CD8-positive, alpha-beta memory T cell (primary cell): ENCODE measurements around the gene PAEP. TPM values are rescaled to one million over a fixed set of nuclear protein-coding genes. Genes with fewer than 3 reads are reported as not detected.

Source experiments
- CTCF ChIA-PET: fragments of 350-600 bp; sonication (Branson Sonifier 250); formaldehyde crosslinking; loops from one replicate; lab custom pipeline; 2021; ENCODE audit warnings: antibody characterized with exemption; lab: Charles Lee
- POLR2A ChIA-PET: fragments of 350-600 bp; sonication (Branson Sonifier 250); formaldehyde crosslinking; loops from one replicate; lab custom pipeline; 2021; ENCODE audit warnings: antibody characterized with exemption; lab: Charles Lee
- DNase-seq, 5 donors: peaks; one replicate each; pipeline versions ENCODE4 v3.0.0 to v3.0.0-alpha.2; 2020 to 2022; ENCODE audit warnings: mixed read lengths in 1 of 5
- H3K27ac ChIP-seq: one replicate; pipeline ENCODE4 v1.7.0; 2013; ENCODE audit warnings: low read depth, mild to moderate bottlenecking, low read length, moderate library complexity
- H3K27me3 ChIP-seq: 2 replicates; pipeline ENCODE4 v1.7.0; 2013; ENCODE audit warnings: low read length, mild to moderate bottlenecking; ENCODE audit not compliant: insufficient read depth, poor library complexity, severe bottlenecking
- H3K36me3 ChIP-seq: 2 replicates; pipeline ENCODE4 v1.7.0; 2013; ENCODE audit warnings: mild to moderate bottlenecking, low read length, moderate library complexity; ENCODE audit not compliant: insufficient read depth
- H3K4me1 ChIP-seq: 2 replicates; pipeline ENCODE4 v1.7.0; 2013; ENCODE audit warnings: mild to moderate bottlenecking, low read length, moderate library complexity; ENCODE audit not compliant: insufficient read depth
- H3K4me3 ChIP-seq: 2 replicates; pipeline ENCODE4 v1.7.0; 2013; ENCODE audit warnings: mild to moderate bottlenecking, low read length
- H3K9me3 ChIP-seq: 2 replicates; pipeline ENCODE4 v1.7.0; 2013; ENCODE audit warnings: mild to moderate bottlenecking, low read length
- H3K27ac Mint-ChIP-seq, 8 donors: one replicate each; pipeline ENCODE4 v1.8.0; 2020 to 2021; ENCODE audit warnings: mixed read lengths in 8 of 8, mild to moderate bottlenecking in 6 of 8, inconsistent platforms in 3 of 8, moderate library complexity in 3 of 8
- H3K27me3 Mint-ChIP-seq, 2 donors: one replicate each; pipeline ENCODE4 v1.8.0; 2020 to 2021; ENCODE audit warnings: mixed read lengths in 2 of 2, mild to moderate bottlenecking in 1 of 2, moderate library complexity in 1 of 2
- H3K36me3 Mint-ChIP-seq, 3 donors: one replicate each; pipeline ENCODE4 v1.8.0; 2020 to 2021; ENCODE audit warnings: mixed read lengths in 3 of 3, inconsistent platforms in 1 of 3, mild to moderate bottlenecking in 1 of 3
- H3K4me1 Mint-ChIP-seq, 3 donors: one replicate each; pipeline ENCODE4 v1.8.0; 2020 to 2021; ENCODE audit warnings: mixed read lengths in 3 of 3, inconsistent platforms in 1 of 3, mild to moderate bottlenecking in 1 of 3
- H3K4me3 Mint-ChIP-seq, 7 donors: one replicate each; pipeline ENCODE4 v1.8.0; 2020 to 2021; ENCODE audit warnings: mixed read lengths in 7 of 7, mild to moderate bottlenecking in 6 of 7, moderate library complexity in 4 of 7, inconsistent platforms in 2 of 7
- H3K9me3 Mint-ChIP-seq, 5 donors: one replicate each; pipeline ENCODE4 v1.8.0; 2020 to 2022; ENCODE audit warnings: mixed read lengths in 5 of 5, mild to moderate bottlenecking in 3 of 5, moderate library complexity in 2 of 5, inconsistent platforms in 1 of 5
- polyA plus RNA-seq: library from polyadenylated mRNA; unstranded; fragments of 300-500 nt; fragmentation: Illumina TruSeq; gene quantifications from one replicate; pipeline ENCODE4 v1.2.3, GENCODE V29; 2021
- total RNA-seq, 2 experiments: library from RNA; stranded (reverse); gene quantifications; one replicate each; pipeline ENCODE4 v1.2.3, GENCODE V29; 2021

PAEP gene
- total and polyA plus RNA-seq, 3 experiments from 2014 or later, result not detected

DNA sequence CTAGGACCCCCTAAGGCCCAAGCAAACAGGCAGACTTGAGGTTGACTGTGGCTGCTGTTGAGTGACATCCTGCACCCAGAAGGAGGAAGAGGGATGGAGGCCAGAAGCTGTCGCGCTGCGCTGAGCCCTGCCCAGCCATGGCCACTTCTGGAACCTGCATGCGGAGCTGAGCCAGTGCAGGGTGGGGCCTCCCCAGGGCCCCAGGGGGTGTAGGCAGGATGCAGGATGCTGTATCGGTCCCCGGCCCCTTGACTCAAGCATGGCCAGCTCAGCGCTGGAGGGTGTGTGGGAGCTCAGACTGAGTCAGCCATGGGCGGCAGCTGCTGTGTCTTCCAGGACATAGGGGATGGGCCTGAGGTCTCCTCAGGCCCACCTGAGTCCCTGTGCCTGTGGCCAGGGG, 50.9 kb downstream of the PAEP start:
- Histone ChIP-seq H3K4me3 (no peak overlapping the region), H3K27ac (no peak overlapping the region), H3K4me1 (no peaks in the 10 kb centered on the region), H3K27me3 (no peaks in the 10 kb centered on the region), H3K36me3 (no peaks in the 10 kb centered on the region), H3K9me3 (no peaks in the 10 kb centered on the region)
- Mint-ChIP-seq H3K9me3 (peaks cover 0 to 2% (median 0%) of the 10 kb centered on the region in 5 donors), H3K4me3 (no peak overlapping the region), H3K36me3 (no peaks in the 10 kb centered on the region), H3K4me1 (no peaks in the 10 kb centered on the region), H3K27me3 (peaks cover 7 to 18% of the 10 kb centered on the region in 2 donors), H3K27ac (no peak overlapping the region)
- no peak for DNase-seq
- ChIA-PET POLR2A (no interaction called here), CTCF (interaction anchor here (1.2 kb wide), 1 partner anchor 15 kb away, joined by 3 read pairs; no protein-coding TSS in a partner anchor)

DNA sequence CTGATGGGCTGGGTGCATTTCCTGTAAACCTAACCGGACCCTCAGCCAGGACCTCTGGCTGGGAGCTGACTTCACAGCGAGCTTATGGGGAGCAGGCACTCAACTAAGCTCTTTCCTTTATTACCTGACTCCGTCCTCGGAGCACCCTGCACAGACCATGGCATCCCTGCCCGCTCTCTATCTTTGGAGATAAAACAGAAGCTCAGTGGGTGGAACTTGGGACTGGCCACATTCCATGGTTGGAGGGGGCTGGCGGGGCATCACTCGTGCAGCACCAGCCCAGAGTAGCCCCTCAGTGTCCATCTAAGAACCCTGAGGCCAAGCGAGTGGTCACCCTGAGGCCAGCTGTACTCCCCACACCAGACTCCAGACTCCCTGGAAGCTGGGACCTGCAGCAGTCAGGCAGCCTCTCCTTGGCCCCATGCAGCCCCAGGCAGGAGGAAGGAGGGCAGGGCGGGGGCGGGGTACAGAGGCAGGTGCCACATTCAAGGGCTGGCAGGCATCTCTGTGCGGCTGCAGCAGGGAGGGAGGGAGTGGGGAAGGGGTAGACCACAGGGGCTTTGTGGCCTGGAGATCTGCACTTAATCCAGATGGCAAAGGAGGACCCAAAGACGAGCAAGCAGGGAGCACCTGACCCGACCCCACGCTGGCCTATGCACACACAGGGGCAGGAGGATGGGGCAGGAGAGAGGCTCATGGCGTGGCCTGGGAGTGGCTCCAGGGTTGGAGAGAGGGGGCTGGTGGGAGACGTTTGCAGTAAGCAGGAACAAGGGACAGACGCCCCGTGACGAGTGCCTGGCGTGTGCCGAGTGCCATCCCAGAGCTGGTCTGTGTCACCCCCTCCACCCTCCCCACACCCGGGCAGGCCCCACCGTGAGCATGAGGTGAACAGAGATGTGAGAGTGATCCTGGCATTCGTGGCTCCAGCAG, 51.7 kb downstream of the PAEP start:
- H3K9me3 Mint-ChIP-seq, result peaks cover 0 to 2% (median 0%) of the 10 kb centered on the region in 5 donors
- H3K27me3 Mint-ChIP-seq, result peaks cover 7 to 20% of the 10 kb centered on the region in 2 donors
- H3K36me3 ChIP-seq, result no peaks in the 10 kb centered on the region
- no peaks in the 10 kb centered on the region for H3K27me3 ChIP-seq
- H3K9me3 ChIP-seq, result no peaks in the 10 kb centered on the region
- POLR2A ChIA-PET, result no interaction called here
- no peak overlapping the region for H3K27ac Mint-ChIP-seq
- H3K4me3 Mint-ChIP-seq, result no peak overlapping the region
- H3K4me1 Mint-ChIP-seq, result no peaks in the 10 kb centered on the region
- no peaks in the 10 kb centered on the region for H3K4me1 ChIP-seq
- no peak overlapping the region for H3K4me3 ChIP-seq
- no peak for DNase-seq
- H3K27ac ChIP-seq, result no peak overlapping the region
- CTCF ChIA-PET, result interaction anchor here (1.2 kb wide), 1 partner anchor 15 kb away, joined by 3 read pairs; no protein-coding TSS in a partner anchor
- no peaks in the 10 kb centered on the region for H3K36me3 Mint-ChIP-seq

DNA sequence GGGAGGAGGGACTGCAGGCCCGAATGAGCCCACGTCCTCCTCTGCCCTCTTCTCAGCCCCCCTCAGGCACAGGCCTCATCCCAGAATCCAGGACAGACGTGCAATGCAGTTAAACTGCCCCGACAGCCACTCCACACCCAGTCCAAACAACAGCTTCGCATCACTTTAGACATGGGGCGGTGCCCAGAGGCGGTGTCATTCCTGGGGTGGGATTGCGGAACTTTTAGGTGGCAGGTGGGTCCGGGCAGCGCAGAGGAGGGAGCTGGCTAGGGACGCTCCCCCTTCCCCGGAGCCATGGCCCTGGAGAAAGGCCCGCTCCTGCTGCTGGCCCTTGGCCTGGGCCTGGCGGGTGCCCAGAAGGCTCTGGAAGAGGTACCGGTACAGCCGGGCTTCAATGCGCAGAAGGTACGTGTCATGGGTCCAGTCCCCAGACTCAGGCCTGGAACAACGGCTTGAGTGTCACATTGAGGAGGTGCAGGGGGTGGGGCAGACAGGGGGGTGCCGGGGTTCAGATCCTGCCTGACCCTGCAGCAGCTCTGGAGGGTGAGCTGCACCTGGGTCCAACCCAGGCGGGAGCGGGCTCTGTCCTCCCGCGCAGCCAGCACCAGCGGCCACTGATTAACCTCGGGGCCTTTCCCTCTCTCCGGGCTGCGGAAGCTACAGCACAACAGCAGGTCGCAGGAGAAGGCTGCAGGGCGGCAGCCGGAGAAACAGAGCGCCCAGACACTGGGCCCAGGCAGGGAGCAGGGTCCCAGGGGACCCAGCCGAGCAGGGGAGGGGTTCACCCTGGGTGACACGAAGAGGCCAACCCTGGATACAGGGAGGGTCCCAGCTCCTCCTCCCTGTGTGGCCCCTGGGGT, 52.6 kb downstream of the PAEP start:
- Histone ChIP-seq H3K4me3 (no peak overlapping the region), H3K36me3 (no peaks in the 10 kb centered on the region), H3K27me3 (no peaks in the 10 kb centered on the region), H3K27ac (no peak overlapping the region), H3K9me3 (no peaks in the 10 kb centered on the region), H3K4me1 (no peaks in the 10 kb centered on the region)
- Mint-ChIP-seq H3K36me3 (no peaks in the 10 kb centered on the region), H3K9me3 (peaks cover 0 to 2% (median 0%) of the 10 kb centered on the region in 5 donors), H3K27me3 (peaks cover 7 to 23% of the 10 kb centered on the region in 2 donors), H3K4me1 (no peaks in the 10 kb centered on the region), H3K27ac (no peak overlapping the region), H3K4me3 (no peak overlapping the region)
- ChIA-PET POLR2A (no interaction called here), CTCF (no interaction called here)
- DNase-seq, result no peak

DNA sequence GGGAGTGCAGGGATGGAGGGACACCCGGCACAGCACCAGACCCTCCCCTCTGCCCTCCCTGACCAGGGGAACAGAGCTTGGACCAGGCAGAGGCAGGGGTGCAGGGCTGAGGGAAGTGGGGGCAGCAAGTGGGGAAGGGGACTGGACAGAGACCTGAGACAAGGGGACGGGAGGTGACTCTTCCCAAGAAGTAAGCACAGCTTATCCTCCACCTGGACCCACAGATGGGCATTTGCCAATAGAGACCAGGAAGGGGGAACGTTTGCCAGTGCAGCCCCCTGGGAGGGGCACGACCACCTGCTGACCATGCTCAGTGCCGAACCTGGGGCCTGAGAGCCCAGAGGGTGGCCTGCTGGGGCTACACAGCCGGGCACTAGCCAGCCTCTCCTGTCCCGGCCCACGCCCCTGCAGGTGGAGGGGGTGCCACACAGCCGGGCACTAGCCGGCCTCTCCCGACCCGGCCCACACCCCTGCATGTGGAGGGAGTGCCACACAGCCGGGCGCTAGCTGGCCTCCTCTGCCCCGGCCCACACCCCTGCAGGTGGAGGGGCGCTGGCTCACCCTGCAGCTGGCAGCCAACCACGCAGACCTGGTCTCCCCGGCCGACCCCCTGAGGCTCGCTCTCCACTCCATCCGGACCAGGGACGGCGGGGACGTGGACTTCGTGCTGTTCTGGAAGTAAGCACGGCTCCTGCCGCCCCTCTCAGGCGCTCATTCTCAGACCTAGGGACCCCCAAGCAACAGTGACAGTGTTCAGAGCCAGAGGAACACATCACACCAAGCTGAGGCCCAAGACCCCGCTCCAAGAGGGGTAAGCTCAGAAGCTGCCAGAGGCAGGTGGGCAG, 53.5 kb downstream of the PAEP start:
- Mint-ChIP-seq H3K4me1 (no peaks in the 10 kb centered on the region), H3K4me3 (no peak overlapping the region), H3K27me3 (peaks cover 5 to 23% of the 10 kb centered on the region in 2 donors), H3K9me3 (peaks cover 0 to 2% (median 0%) of the 10 kb centered on the region in 5 donors), H3K27ac (no peak overlapping the region), H3K36me3 (no peaks in the 10 kb centered on the region)
- no peak for DNase-seq
- Histone ChIP-seq H3K4me3 (no peak overlapping the region), H3K36me3 (no peaks in the 10 kb centered on the region), H3K4me1 (no peaks in the 10 kb centered on the region), H3K27ac (no peak overlapping the region), H3K9me3 (no peaks in the 10 kb centered on the region), H3K27me3 (no peaks in the 10 kb centered on the region)
- POLR2A ChIA-PET, result no interaction called here
- CTCF ChIA-PET, result no interaction called here

DNA sequence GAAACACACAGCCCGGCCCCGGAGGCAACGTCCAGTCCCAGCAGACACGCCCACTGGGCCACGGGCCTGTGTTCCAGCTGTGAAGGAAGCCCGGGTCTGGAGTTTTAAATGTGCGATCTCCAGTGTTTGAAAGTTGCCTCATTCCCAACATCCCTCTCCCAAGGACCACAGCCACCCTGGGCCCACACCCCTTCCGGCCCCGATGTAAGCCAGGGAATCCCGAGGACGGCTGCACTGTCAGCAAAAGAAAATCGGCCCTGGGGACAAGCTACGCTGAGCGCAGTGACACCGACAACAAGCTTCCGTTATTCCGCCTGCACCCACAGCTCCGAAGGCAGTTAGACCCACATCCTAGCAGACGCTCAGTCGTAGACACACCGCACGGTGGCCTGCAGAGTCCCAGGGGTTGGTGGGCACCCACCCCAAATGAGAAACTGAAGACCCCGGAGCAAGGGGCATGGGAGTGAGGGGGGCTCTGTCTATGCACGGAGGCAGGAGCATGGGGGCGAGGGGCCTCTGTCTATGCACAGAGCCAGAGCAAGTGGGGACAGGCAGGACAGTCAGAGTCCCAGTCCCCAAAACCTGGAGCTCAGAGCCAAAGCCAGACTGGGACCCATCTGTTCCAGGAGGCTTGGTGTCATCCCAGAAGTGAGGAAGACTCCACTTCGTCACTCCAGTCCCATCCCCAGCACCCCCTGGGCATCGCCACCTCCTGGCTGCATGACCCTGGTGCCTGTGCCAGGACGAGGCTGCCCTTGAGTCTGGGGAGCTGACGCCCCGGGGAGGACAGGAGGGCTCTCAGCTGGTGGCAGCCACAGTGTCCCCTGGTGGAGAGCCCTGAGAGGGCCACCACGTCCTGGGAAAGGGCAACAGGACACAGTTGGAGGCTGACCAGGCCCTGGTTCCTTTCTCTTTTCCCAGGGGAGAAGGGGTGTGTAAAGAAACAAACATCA, 54.4 kb downstream of the PAEP start:
- Histone ChIP-seq H3K36me3 (no peaks in the 10 kb centered on the region), H3K27ac (no peak overlapping the region), H3K27me3 (no peaks in the 10 kb centered on the region), H3K4me3 (no peak overlapping the region), H3K9me3 (no peaks in the 10 kb centered on the region), H3K4me1 (no peaks in the 10 kb centered on the region)
- no peak overlapping the region for H3K4me3 Mint-ChIP-seq
- ChIA-PET POLR2A (no interaction called here), CTCF (no interaction called here)
- no peak overlapping the region for H3K27ac Mint-ChIP-seq
- H3K27me3 Mint-ChIP-seq, result peaks cover 5 to 23% of the 10 kb centered on the region in 2 donors
- H3K4me1 Mint-ChIP-seq, result no peaks in the 10 kb centered on the region
- no peaks in the 10 kb centered on the region for H3K9me3 Mint-ChIP-seq
- H3K36me3 Mint-ChIP-seq, result no peaks in the 10 kb centered on the region
- no peak for DNase-seq

Other genes with a start within 250 kb of the PAEP start
- under 1 TPM; 0.59 to 0.84 TPM for gene PPP1R26, start 82.0 kb upstream of the PAEP start, total RNA-seq
- gene PPP1R26, start 82.0 kb upstream of the PAEP start, polyA plus RNA-seq, result 0.47 TPM
- gene MRPS2, start 61.1 kb upstream of the PAEP start, total RNA-seq, result 10 to 100 TPM; 66.7 to 71.0 TPM
- gene MRPS2, start 61.1 kb upstream of the PAEP start, polyA plus RNA-seq, result 50.9 TPM
- gene LCN1, start 40.3 kb upstream of the PAEP start, total RNA-seq, result not detected
- gene LCN1, start 40.3 kb upstream of the PAEP start, polyA plus RNA-seq, result not detected
- not detected for gene OBP2A, start 15.6 kb upstream of the PAEP start, total RNA-seq
- not detected for gene OBP2A, start 15.6 kb upstream of the PAEP start, polyA plus RNA-seq
- not detected for gene GLT6D1, start 77.8 kb downstream of the PAEP start, total RNA-seq
- not detected for gene GLT6D1, start 77.8 kb downstream of the PAEP start, polyA plus RNA-seq
- gene LCN9, start 101.6 kb downstream of the PAEP start, total RNA-seq, result not detected
- not detected for gene LCN9, start 101.6 kb downstream of the PAEP start, polyA plus RNA-seq
- not detected for gene SOHLH1, start 137.7 kb downstream of the PAEP start, total RNA-seq
- gene SOHLH1, start 137.7 kb downstream of the PAEP start, polyA plus RNA-seq, result not detected
- not detected for gene KCNT1, start 140.4 kb downstream of the PAEP start, total RNA-seq
- gene KCNT1, start 140.4 kb downstream of the PAEP start, polyA plus RNA-seq, result 0.16 TPM